ENCODE data around the gene SLC2A2. TPM values are rescaled to one million over a fixed set of nuclear protein-coding genes. Genes with fewer than 3 reads are reported as not detected.

The SLC2A2 gene
- total RNA-seq, 1 experiment from 2014 or later, result 0.07 TPM

Other genes with a start within 250 kb of the SLC2A2 start
- 621 and 649 TPM in 2 replicates for gene RPL22L1, start 156.5 kb downstream of the SLC2A2 start, total RNA-seq (2014; rRNA removed; shearing (Covaris generic))
- gene EIF5A2, start 118.1 kb downstream of the SLC2A2 start, total RNA-seq (2014; rRNA removed; shearing (Covaris generic)), result 13.0 and 35.8 TPM in 2 replicates

Measured in A172 (cell line).